Tibial artery (tissue), 4 donors: ENCODE measurements around the gene WDR91.

ENCODE experiments used
- DNase-seq, 2 donors: peaks; one replicate each; pipeline ENCODE4 v3.0.0-alpha.2; 2019
- H3K27ac ChIP-seq, 2 donors: fragments of 200-600 bp; sonication (generic) in 1 of 2; 1 replicate in 1 of 2; 2 replicates in 1 of 2; pipeline ENCODE4 v1.5.1; 2018 to 2019; ENCODE audit warnings: mild to moderate bottlenecking in 1 of 2
- H3K27me3 ChIP-seq, 2 donors: fragments of 200-600 bp; sonication (generic) in 1 of 2; one replicate each; pipeline versions ENCODE4 v1.5.1 to v1.6.0; 2016 to 2019
- H3K36me3 ChIP-seq, 3 donors: fragments of 200-600 bp; sonication (generic) in 2 of 3; one replicate each; pipeline ENCODE4 v1.5.1; 2016 to 2019; ENCODE audit warnings: mild to moderate bottlenecking in 2 of 3
- H3K4me1 ChIP-seq, 4 donors: fragments of 200-600 bp; sonication (generic) in 2 of 4; 1 replicate in 3 of 4; 2 replicates in 1 of 4; pipeline ENCODE4 v1.5.1; 2016 to 2019
- H3K4me3 ChIP-seq, 2 donors: fragments of 200-600 bp; sonication (generic) in 1 of 2; 1 replicate in 1 of 2; 2 replicates in 1 of 2; pipeline ENCODE4 v1.5.1; 2018 to 2019; ENCODE audit warnings: mild to moderate bottlenecking in 2 of 2
- H3K9me3 ChIP-seq, 3 donors: fragments of 200-600 bp; sonication (generic) in 1 of 3; one replicate each; pipeline ENCODE4 v1.5.1; 2016 to 2019
- intact Hi-C: fragments of 100-400 bp; cut with DNase I; formaldehyde crosslinking; loops from one replicate; pipeline ENCODE4 v1.15.0; 2023; ENCODE audit warnings: low total_unique reads
- TF ChIP-seq, protein P1 (sequence below), 2 experiments: fragments of 200-600 bp in 1 of 2; fragments of 450-650 bp in 1 of 2; IDR thresholded peaks; one replicate each; pipeline ENCODE4 v1.5.1; 2017 to 2019; ENCODE audit warnings: antibody characterized with exemption in 2 of 2, mild to moderate bottlenecking in 1 of 2, moderate library complexity in 1 of 2

WDR91 gene

DNA sequence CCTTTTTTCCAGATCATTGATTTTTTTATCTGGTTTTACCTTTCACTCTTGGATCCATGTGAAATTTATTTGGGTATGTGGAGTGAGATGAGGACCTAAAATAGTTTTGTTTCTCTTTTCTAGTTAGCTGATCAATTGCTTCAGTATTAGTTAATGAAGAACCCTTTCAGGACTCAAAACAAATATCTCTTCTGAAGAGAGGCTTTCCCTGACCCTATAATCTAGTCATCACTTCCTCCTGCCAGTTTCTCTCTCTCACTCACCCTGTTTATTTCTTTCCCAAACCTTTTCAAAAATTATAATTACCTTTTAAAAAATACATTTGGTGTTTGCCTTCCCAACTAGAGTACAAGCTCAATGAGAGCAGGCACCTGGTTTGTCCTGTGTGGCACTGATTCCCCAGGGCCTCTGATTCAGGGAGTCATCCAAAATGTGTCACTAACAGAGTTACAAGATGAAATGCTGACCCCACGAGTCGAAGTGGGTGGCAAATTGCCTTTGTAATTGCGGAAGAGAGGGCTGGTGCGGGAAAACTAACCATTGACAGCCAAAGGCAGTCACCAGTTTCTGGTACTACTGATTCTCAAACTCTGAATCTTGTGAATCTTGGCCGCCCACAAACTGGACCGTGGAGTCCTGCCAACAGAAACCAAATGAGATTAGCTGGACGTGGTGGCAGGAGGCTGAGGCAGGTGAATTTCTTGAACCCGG is 61.1 kb downstream of the WDR91 start:
- intact Hi-C loops, result no loop called here
- no peak for DNase-seq
- H3K4me1 ChIP-seq, result peaks cover 0 to 42% (median 12%) of the 10 kb centered on the region in 4 donors

DNA sequence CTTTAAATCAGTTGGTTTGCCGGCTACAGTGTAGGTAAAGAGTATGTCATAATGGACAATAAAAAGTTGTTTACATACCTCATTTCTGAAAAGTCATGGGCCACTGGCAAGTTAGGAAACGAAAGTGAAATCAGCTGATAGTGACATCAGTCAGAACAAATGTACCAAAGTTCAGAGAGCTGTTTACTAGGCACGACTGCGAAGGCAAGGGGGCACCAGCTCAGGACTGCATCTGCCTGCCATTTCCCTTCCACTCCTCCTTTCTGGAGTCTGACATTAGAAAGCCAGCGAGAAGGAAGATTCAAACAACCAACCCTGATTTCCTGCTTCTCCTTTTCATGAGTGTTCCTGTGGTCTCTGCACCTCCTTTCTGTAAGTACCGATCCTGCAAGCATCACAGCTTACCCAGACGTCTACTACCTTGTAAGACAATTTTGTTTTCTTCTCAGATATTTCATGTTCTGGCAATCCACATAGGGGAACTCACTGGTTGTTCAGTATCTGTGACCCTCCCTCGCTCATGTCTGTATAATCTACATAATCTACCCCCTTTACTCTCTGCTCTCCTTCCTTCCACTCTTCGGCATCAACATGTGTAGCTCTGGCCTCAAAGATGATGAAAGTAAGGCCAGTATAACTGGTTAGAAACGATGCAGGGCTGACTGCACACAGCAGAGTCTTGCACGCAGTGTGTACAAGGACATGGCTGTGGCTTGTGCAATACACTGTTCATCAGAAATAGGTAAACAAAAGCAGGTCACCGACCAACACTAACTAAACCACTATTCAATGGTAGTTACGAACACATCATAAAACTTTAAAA is 63.2 kb downstream of the WDR91 start, which contains the start of gene TMEM140:
Gene TMEM140, plus strand, starts transcription at position 174 of the 823 bp plus-strand sequence. CDS start 16,370 bp downstream, outside the sequence.
- DNase-seq, result no peak
- TF ChIP-seq, protein P1, sequence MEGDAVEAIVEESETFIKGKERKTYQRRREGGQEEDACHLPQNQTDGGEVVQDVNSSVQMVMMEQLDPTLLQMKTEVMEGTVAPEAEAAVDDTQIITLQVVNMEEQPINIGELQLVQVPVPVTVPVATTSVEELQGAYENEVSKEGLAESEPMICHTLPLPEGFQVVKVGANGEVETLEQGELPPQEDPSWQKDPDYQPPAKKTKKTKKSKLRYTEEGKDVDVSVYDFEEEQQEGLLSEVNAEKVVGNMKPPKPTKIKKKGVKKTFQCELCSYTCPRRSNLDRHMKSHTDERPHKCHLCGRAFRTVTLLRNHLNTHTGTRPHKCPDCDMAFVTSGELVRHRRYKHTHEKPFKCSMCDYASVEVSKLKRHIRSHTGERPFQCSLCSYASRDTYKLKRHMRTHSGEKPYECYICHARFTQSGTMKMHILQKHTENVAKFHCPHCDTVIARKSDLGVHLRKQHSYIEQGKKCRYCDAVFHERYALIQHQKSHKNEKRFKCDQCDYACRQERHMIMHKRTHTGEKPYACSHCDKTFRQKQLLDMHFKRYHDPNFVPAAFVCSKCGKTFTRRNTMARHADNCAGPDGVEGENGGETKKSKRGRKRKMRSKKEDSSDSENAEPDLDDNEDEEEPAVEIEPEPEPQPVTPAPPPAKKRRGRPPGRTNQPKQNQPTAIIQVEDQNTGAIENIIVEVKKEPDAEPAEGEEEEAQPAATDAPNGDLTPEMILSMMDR (IDR thresholded peaks at IDR 0.05), result no peak
- Histone ChIP-seq H3K27me3 (no peaks in the 10 kb centered on the region), H3K9me3 (no peaks in the 10 kb centered on the region), H3K36me3 (peaks cover 0 to 11% (median 0%) of the 10 kb centered on the region in 3 donors), H3K27ac (peak within 1 kb of the TSS; percentile 91 to 93), H3K4me3 (peak within 1 kb of the TSS; percentile 45 to 59), H3K4me1 (peaks cover 0 to 42% (median 12%) of the 10 kb centered on the region in 4 donors)
- intact Hi-C loops, result no loop called here

More for the DNA sequence above, 61.1 kb downstream of the WDR91 start:
- H3K27me3 ChIP-seq, result no peaks in the 10 kb centered on the region
- H3K36me3 ChIP-seq, result peaks cover 0 to 11% (median 0%) of the 10 kb centered on the region in 3 donors
- peak overlapping the region; percentile 0 to 59 for H3K4me3 ChIP-seq
- no peaks in the 10 kb centered on the region for H3K9me3 ChIP-seq
- TF ChIP-seq, protein P1 (IDR thresholded peaks at IDR 0.05), result no peak
- peak overlapping the region; percentile 91 to 93 for H3K27ac ChIP-seq

DNA sequence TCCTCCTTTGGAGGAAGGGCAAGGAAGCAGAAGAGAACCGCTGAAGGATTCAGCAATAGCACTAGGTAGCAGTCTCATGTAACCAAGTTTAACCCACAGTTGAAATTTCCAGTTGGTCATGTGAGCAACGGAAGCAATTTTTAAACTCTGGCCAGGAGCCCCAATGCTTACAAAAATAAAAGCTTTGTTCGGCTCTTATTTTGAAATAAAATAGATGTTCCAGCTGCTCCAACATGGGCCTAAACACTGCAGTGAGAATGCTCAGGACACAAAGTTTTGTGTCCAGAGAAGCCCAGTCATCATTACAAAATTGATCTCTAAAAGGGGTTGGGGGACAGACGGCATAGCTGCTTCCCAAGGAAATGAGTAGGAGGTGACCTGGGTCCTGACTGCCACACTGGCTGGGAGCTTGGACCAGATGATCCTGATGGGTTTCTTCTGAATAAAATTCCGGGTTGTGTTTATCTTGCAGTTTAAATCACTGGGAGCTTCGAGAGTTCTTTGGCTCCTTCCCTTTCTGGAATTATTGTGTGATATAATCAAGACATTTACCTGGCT is 63.9 kb downstream of the WDR91 start:
- peaks cover 0 to 42% (median 12%) of the 10 kb centered on the region in 4 donors for H3K4me1 ChIP-seq
- intact Hi-C loops, result no loop called here

DNA sequence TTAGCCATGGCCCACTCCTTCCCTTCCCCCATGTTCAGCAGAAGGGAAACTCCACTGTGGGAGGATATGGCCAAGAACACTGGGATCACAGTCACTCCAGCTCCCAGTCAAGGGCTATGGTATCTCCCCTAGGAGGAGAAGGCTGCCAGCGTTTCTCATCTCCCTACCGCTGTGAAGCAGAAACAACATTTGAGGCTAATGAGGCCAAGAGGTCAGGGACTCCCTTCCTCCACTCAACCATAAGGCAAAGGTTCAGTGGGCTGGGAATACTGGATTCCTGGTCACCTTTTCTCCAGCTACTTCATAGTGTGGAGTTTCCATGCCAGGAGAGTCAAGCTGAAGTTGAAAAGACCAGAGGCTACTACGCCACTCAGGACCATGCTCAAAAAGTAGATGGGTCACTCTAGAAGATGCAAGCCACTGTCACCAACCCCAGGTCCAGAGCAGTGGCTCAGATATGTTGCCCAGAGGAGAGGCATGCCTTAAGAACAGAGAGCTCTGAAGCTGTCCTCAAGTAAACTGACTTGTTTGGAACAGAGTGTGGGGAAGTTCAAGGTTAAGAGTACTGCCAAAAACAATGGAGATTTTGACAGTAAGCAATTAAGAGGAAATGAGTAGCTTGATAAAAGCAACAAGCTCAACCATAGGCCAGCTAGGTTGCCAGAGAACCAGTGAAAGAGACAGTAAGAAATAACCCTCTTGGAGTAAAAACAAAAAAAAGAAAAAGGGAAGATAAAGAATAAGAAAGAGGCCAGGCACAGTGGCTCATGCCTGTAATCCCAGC is 67.2 kb downstream of the WDR91 start:
- no peaks in the 10 kb centered on the region for H3K9me3 ChIP-seq
- H3K36me3 ChIP-seq, result no peaks in the 10 kb centered on the region
- no peaks in the 10 kb centered on the region for H3K27me3 ChIP-seq
- DNase-seq, result no peak
- peaks cover 0 to 15% (median 7%) of the 10 kb centered on the region in 4 donors for H3K4me1 ChIP-seq
- TF ChIP-seq, protein P1 (IDR thresholded peaks at IDR 0.05), result no peak
- H3K4me3 ChIP-seq, result no peak overlapping the region
- H3K27ac ChIP-seq, result no peak overlapping the region
- intact Hi-C loops, result no loop called here

More for the DNA sequence above, 63.9 kb downstream of the WDR91 start:
- DNase-seq, result no peak
- peaks cover 0 to 11% (median 0%) of the 10 kb centered on the region in 3 donors for H3K36me3 ChIP-seq
- H3K4me3 ChIP-seq, result peak overlapping the region; percentile 45 to 59
- no peaks in the 10 kb centered on the region for H3K9me3 ChIP-seq
- H3K27ac ChIP-seq, result peak overlapping the region; percentile 91 to 93
- H3K27me3 ChIP-seq, result no peaks in the 10 kb centered on the region
- TF ChIP-seq, protein P1 (IDR thresholded peaks at IDR 0.05), result no peak
